ENCODE data around the gene FBXO44.

DNA sequence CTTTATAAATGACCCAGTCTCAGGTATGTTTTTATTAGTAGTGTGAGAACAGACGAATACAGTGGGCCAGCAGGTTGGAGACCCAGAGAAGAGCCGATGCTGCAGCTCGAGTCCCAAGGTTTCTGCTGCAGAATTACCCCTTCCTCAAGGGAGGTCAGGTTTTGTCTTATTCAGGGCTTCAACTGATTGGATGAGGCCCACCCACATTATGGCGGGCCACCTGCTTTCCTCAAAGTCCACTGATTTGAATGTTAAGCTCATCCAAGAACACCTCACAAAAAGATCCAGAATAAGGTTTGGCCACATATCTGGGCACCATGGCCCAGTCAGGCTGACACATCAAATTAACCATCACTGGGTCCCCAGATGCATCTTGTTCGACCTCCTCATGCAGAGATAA, 41.3 kb upstream of the FBXO44 start:
- TF ChIP-seq POLR2A (IDR thresholded peaks at IDR 0.05; ENCODE audit: low read depth): no peak
- no peak for TF ChIP-seq POLR2AphosphoS5 (IDR thresholded peaks at IDR 0.05)
